NCI-H748 (cell line): ENCODE measurements around the gene ZNF746.
A peak's percentile ranks its signal among the peaks of the same experiment; 100 is the strongest.

Experiments used
- DNase-seq: peaks from one replicate; lab custom pipeline; 2025; ENCODE audit not compliant: unreplicated experiment; lab: John Stamatoyannopoulos, UW

The ZNF746 gene

DNA sequence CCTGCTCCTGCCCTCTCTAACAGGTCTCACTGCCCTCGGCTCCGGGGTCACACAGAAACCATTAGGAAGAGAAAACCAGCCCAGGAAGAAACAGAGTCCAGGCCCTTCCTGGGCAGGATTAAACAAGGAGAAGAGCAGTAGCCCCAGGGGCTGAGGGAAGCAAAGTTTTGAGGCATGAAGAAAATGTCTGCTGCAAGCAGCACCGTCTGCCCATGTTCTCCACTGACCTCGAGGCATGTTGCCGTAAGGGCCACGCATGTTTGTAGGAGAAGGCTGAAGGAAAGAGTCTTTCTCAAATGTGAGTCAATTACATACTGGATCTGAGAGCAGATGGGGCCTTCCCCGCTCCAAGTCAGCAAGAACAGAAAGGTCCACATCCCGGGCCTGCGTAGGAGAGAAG, 4.2 kb downstream of the ZNF746 start:
- no peak for DNase-seq

DNA sequence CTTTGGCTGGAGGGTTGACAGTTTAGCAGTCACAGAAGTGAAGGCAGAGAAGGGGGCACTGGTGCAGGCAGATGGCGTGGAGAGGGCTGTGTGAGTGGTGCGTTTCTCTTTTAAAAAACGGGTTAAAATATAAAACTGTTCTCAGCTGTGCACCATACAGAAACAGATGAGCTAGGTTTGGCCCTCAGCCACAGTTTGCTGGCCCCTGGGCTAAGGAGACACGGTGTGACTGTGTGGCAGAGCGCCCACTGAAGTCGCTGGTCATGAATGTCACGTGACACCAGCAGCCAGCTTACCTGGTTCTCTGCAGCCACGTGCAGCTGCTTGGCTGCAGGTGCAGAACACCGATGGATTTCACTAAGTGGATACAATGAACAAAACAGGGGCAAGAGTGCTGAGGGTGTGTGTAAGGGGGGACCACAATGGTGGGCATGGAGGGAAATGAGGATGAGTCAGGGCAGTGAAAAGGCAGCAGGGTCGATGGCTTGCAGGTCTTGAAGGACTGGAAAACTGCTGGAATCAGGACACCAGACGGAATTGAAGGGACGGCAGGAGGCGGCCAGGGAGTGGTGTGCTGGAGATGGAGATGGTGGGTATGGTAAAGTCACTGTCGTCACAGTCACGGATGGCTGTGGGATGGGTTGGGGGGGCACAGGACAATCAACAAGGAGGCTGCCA, 7.4 kb downstream of the ZNF746 start:
- no peak for DNase-seq

DNA sequence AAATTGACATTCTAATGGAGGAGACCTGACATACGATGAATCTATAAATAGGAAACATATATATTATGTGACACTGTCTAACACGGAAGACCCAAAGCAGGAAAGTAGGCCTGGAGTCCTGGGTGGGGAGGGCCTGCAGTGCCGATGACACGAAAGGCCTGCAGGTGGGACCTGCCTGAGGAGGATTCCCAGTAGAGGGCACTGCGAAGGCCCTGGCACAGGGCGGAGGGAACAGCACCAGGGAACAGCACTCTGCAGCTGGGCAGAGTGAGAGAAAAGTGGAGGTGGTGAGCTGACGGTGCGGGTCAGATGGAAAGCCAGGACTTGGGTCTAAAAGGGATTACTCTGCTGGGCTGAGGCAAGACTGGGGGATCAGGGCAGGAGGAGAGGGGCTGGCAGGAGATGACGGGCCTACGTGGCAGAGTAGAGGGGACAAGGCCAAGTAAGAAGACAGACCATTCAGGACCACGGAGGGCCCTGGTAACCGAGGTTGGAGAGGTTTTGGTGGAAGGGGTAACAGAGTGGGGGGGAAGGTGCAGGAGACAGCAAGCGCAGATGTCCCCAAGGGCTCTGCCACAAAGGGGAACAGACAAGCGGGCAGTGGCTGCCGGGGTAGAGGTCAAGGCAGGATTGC, 8.1 kb downstream of the ZNF746 start:
- DNase-seq: no peak

DNA sequence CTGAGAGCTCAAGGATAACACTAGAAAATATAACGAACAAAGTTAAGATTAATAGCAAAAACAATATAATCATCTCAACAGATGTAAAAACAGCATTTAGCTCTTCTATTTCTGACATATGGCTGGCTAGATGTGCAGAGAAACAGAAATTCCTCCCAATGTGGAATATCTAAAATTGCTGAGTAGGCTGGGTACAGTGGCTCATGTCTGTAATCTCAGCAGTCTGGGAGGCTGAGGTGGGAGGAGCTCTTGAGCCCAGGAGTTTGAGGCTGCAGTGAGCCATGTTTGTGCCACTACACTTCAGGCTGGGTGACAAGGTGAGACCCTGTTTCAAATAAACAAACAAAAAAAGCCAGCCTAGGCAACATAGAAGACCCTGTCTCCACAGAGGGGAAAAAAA, 18.0 kb downstream of the ZNF746 start:
- no peak for DNase-seq

DNA sequence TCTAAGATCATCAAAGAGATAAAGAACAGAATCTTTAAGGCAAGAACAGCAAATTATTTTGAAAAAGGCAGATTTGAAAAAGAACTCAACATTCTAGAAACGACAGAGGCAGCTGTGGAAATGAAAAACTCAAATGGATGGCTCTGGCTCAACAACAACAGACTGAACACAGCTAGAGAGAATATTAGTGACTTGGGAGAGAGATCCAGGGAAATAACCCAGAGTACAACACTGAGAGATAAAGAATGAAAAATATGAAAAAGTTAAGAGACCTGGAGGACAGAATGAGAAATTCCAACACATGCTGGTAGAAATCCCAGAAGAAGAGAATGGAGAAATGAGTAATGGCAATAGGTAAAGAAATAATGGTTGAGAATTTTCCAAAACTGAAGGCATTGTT, 18.9 kb downstream of the ZNF746 start:
- no peak for DNase-seq

DNA sequence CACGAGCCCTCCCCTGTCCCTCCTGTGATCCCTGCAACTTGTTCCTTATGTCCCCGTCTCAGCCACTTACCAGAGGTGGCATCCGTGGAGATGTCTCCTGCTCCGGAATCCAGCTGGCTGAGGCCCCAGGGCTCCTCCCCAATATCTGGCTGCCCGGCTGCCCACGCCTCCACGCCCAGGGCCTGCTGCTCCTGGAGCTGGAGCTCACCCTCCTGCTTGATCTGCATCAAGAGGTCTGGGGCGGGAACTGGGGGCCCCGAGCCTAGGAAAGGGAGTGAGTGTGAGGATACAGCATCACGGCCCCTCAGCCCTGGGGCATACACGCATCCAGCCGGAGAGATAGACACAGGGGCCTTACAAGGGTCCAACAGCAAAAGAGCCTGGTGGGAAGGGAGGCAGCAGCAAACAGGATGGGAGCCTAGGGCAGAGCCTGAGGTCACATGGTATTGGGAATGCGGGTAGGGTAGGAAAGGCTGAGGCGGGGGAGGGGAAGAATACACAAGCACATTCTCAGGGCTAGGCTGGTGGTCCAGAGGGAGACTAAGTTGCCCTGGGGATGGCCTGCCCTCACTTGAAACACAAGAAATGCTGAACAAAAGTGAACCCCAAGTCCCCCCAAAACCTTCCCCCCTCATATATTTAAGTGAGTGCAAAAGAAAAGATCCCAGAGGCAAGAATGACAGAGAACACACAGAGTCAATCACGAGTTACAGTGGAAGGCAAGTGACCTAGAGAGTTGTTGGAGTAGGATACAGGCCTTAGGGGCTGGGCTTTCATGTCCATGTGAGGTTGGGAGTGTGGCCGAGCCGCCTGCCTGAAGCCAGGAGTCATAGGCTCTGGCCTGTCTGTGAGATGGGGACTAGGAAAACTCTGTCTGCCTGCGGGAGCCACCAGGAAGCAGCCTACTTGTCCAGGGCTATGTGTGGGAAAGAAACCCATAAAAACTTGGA, 19.8 kb downstream of the ZNF746 start:
- no peak for DNase-seq

DNA sequence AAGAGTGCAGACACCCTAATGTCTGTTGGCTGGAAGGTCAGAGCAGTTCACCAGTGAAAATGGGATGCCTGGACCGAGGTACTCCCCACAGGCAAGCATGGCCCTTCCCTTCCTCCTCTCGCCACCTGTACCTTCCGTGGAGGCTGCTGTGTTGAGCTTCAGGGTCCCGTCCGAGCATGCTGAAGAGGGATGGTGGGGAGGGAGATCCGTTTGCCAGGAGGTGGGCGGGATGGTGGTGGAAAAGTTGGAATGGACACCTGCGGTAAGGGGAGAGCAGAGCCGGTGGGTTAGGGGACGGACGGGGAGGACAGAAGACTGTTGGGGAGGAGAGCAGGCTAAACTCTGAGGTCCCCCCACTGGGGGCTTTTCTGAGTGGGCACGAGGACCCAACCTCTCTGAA, 20.8 kb downstream of the ZNF746 start:
- DNase-seq: no peak

DNA sequence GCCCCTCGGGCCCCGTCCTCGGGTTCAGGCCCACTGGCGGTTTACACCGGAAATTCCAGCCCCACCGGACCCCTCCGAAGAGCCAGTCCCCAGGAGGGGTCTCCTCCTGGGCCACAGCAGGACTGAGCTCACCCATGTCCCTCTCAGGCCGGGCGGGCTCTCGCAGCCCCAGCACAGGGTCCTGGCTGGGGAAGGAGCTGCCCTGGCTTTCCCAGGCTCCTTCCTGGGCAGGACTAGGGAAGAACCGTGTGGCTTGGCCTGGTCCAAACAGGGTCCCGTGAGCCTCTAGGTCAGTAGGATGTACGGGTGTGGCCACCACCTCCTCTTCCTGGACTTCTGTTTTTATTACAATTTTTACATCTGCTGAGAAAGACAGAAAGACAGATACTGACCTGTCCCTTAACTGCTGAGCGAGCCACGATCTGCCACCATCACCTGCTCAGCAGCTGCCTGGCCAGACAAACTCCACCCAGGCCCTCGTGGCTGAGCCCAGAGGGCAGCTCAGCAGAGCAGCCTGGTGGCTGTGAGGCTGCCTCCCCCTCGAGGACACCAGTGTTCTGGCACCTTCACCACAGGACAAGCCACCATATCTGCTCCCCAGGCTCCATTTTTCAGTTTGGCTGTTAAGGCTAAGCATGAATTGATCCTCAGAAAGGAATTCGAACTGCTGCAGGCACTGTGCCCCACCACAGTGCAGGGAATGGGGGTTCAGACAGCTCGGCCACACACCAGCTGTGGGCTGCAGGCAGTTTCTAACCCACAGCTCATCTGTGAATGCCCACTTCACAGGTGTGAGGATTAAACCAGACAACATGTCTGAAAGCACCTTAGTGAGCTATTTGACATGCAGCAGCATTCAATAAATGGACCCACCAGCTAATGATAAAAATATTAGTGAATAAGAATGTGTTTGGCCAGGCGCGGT, 22.2 kb downstream of the ZNF746 start:
- DNase-seq: no peak

DNA sequence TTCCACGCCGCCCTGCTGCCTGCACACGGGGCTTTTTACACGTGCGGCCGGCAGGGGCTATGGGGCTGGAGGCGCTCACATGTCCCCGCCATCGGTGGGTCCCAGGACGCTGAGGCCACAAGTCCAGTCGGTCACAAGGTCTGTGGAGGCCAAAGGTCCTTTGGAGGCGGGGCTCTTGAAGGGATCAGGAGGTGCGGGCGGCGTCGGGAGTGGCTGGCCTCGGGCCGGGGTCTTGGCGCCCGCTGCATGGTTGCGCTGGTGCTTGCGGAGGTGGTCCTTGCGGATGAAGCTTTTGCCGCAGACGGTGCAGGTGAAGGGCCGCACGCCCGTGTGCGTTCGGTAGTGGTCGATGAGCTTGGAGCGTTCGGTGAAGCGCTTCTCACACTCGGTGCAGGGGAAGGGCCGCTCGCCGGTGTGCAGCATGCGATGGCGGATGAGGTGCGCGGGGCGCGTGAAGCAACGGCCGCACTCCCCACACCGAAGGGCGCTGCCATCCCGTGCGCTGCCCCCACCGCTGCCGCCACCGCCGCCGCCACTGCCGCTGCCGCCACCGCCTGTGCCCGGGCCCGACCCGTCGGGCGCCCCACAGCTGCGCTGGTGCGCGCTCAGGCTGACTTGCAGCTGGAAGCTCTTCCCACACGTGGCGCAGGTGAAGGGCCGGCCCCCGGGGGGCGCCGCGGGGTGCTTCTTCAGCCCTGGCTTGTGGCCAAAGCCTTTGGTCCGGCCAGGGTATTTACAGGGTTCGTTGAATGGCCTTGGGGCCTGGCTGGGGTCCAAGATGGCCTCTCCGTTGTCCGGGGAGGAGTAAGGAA, 23.1 kb downstream of the ZNF746 start:
- DNase-seq: no peak

DNA sequence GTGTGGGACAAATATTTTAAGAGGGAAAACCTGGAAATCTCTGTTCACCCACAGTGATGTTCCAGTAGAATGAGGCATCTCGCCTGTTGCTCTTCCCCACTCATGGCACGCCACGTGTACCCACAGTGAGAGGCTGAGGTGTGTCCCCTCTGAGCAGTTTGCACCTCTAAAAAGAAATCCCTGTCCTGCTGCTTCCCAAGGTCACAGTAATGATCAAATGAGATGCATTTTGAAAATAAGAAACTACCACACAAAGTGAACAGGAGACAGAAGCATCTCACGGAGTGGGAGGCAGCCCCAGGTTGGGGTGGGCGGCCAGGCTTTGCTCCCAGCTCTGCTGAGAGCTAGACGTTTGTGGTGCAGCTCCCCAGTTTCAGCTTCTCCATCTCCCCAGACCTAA, 24.4 kb downstream of the ZNF746 start:
- no peak for DNase-seq

DNA sequence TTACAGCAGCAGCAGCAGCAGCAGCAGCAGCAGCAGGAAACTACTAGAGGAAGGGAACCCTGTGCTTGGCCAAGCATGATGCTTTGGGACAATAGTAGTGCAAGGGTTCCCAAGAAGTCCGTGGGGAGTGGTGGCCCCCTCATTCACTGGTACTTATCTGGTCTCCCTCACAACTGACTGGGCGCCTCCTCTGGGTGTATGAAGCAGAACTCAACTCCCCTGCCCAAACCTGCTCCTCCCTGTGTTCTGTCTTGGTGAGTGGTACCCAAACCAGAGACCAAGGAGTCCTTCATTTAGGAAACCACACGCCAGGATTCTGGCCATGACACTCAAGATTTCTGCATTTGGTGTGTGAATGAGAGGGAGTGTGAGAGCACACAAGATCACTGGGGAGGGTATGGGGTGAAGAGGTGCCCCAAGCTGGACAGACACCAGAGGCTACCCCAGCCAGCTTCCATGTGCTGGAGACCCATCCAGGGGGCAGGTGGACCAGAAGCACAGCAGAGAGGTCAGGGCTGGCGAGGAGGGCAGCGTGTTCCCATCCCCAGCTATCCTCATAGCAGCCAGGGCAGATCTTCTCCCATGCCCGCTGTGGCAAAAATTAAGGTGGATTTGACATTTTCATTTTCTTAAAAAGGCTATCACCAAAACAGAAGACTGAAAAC, 26.2 kb downstream of the ZNF746 start:
- no peak for DNase-seq

DNA sequence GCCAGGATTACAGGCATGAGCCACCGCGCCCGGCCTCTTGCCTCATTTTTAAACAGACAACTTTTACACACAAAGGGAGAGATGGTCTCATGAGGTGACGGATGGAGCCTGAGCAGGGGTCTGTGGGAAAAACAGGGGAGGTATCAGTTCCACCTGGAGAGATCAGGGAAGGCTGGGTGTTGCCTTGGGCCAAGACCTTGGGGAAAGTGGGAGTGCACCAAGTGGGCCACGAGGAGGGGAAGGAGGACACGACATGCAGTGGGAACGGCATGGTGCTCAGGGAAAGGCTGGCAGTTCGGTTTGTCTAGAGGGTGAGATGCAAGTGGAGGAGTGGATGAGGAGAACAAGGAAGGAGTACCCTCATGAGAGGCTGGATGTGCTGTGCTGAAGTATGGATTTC, 27.8 kb downstream of the ZNF746 start:
- DNase-seq: no peak

DNA sequence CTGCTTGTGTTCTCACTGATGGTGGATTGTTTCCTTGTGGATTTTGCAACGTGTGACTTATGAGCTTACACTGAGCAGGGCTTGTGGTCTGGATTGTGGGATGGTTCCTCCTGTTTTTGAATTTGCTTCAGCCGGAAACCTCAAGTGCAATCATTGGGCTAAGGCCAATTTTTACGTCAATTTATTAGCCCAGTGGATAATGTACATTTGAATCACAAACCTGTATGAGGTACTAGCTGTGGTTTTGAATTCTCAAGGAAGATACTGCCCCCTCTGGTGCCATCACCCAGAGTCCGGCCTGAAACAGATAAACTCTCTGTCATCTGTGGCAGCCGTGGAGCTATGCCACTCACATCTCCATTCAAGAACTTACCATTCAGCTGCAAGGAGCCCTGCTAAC, 29.4 kb downstream of the ZNF746 start:
- DNase-seq: no peak

DNA sequence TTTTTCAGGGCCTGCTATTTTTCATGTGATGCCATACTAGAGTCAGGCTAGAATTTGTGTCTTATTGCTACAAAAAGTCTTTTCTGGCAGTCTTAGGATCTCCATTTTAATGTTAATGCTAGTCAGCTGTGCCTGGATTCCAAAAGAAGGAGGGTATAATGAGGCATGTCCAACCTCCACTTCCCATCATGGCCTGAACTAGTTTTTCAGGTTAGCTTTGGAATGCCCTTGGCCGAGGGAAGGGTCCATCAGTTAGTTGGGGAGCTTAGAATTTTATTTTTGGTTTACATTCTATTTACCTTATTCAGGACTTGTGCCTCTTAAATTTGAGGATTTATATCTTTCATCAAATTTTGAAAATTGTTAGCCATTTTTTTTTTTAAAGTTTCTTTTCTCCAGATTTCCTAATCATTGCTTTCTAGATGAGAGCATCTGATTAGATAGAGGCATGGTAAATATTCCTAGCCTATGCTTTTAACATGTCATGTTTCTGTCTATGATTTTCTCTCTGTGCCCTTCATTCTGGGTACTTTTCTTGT, 30.2 kb downstream of the ZNF746 start:
- DNase-seq: no peak

DNA sequence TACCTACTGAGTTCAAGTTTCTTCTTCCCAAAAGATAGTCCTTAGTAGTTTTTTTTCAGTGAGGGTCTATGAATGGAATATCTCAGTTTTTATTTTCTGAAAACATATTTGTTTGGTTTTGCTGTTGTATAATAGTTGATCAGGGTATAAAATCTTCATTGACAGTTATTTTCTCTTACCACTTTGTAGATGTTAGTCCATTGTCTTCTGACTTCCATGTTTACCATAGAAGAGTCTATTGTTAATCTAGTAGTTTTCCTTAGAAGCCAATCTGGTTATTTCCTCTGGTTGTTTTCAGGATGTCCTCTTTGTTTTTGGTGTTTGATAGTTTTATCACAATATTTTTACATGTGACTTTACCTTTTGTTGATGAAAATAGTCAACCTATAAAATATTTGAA, 31.2 kb downstream of the ZNF746 start:
- DNase-seq: no peak

DNA sequence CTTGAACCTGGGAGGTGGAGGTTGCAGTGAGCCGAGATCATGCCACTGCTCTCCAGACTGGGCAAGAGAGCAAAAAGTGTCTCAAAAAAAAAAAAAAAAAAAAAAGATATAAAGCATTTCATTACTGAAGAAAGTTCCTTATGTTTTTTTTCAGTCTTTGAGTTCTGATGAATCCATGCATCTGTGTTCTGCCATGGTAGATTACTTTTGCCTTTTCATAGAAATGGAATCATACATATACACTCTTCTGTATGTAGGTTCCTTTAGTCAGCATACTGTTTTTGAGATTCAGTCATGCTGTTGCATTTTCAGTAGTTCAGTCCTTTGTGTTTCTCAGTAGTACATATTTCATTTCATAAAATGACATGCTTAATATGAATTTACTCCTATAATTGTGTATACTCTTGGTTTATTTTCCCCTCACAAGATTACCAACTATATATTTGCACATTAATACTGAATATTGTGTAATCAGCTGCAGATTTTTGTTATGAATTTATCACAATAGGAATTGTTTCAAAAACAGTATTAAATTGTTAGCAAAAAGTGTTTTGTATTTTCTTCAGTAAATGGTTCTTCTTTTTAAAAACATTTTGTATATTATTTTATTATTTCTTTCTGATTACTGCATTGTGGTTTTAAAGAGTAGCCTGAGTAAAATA, 34.0 kb downstream of the ZNF746 start:
- DNase-seq: no peak

DNA sequence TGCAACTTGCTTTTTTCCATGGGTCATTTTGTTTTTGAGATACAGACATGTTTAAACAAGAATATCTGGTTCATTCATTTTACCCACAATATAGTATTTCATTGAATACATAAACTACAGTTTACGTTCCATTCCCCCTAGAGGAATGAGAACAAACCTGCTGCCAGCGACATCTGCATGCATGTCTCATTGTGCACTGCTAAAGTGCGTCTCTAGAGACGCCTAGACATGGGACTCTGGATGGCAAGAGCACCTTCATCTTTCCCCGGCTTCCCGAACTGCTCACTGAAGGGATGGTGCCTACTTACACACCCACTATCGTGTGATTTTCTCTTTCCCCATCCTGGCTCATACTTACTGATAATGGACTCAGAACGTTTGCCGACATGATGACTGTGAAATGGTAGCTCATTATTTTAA, 35.5 kb downstream of the ZNF746 start:
- DNase-seq: no peak

DNA sequence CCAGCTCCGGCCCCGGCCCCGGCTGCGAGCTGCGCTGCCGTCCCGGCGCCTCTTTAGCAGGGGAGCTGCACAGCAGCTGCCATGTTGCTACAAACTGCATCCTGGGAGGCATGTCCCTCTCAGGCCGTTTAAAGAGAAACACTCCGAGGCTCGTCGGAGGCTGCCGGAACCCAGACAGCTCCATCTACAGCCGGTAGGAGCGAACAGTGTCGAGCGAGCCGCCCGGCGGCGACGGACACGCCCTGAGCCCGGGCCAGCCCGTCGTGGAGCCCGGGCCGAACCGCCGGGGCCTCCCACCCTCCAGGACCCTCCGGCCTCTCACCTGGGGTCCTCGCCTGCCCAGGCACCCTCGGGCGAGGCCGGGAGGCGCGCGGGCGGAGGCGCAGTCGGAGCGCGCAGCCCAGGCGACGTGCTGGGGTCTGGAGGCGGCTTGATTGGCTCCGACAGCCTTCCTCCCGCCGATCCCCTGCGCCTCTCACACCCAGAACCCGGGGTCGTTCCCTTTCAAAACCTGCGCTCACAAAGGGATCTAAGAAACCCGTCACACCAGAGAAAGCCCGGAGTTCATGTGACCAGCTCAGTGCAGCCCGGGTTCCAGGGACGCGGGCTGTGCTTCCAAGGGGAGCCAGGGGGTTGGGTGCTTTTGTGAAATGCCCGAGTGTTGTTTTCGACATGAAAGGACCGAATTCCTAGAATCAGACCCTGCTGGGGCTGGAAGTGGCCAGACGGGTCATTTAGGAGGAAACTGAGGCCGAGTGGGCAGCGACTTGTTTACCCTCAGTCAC, 36.9 kb downstream of the ZNF746 start, which contains the start of gene ZNF777:
Gene ZNF777 (minus strand): TSS at position 570 of the 785 bp plus-strand sequence. CDS start 5,040 bp downstream, outside the sequence.
- peak; percentile 86 for DNase-seq
